BLaER1 treated with 17β-estradiol and CSF1 and Interleukin-3, amounts not matched to agents 10 nM and 100 nM (cell line): ENCODE results near the gene CPNE7.

Experiments
- H3K27ac ChIP-seq, 11 experiments: shearing (Covaris generic); formaldehyde crosslinking; 2 replicates each; pipeline ENCODE4 v1.8.1; 2022
- H3K27me3 ChIP-seq, 11 experiments: shearing (Covaris generic); formaldehyde crosslinking; 2 replicates each; pipeline ENCODE4 v1.8.1; 2022
- H3K36me3 ChIP-seq, 11 experiments: shearing (Covaris generic); formaldehyde crosslinking; 2 replicates each; pipeline ENCODE4 v1.8.1; 2022
- H3K4me1 ChIP-seq, 10 experiments: shearing (Covaris generic); formaldehyde crosslinking; 2 replicates each; pipeline ENCODE4 v1.8.1; 2022
- H3K4me2 ChIP-seq, 11 experiments: shearing (Covaris generic); formaldehyde crosslinking; 2 replicates each; pipeline ENCODE4 v1.8.1; 2022
- H3K4me3 ChIP-seq, 10 experiments: shearing (Covaris generic); formaldehyde crosslinking; 2 replicates each; pipeline ENCODE4 v1.8.1; 2022
- H3K9ac ChIP-seq, 11 experiments: shearing (Covaris generic); formaldehyde crosslinking; 2 replicates each; pipeline ENCODE4 v1.8.1; 2022
- H3K9me3 ChIP-seq, 11 experiments: shearing (Covaris generic); formaldehyde crosslinking; replicated peaks in 1 of 11; 2 replicates each; pipeline ENCODE4 v1.8.1; 2022
- H4K20me1 ChIP-seq, 11 experiments: shearing (Covaris generic); formaldehyde crosslinking; 2 replicates each; pipeline ENCODE4 v1.8.1; 2022
- Cebpa-rat ChIP-seq, 11 experiments: shearing (Covaris generic); IDR thresholded peaks; 2 replicates each; pipeline ENCODE4 v1.8.1; 2022

The CPNE7 gene

DNA sequence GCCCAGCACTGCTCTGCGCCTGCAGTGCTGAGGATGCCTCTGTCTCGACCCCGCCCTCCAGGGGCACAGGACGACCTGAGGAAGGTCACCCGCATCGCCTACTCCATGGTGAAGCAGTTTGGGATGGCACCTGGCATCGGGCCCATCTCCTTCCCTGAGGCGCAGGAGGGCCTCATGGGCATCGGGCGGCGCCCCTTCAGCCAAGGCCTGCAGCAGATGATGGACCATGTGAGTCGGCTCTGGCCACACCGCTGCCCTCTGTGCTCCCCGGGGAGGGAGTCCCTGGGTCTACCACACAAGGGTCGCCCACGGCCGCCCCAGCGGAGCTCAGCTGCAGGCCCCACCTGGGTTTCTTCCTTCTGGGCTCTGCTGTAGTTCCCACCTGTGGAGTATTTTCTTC is 21.8 kb upstream of the CPNE7 start:
- no peak overlapping the region for H3K27ac ChIP-seq

DNA sequence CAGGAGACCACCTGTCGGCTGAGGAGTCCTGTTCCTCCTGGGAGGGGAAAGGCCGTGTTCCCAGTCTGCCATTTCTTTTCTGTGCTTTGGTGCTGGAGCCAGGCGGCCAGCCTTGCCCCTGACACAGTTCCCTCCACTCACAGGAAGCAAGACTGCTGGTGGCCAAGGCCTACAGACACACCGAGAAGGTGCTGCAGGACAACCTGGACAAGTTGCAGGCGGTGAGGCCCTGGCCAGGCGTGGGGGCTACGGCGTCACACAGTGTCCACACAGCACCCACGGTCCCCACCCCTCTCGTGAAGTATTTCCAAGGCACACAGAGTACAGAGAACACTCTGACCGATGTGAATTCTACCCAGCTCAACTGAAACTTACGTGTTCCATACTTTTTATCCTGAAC is 21.2 kb upstream of the CPNE7 start:
- H3K27me3 ChIP-seq: no peaks in the 10 kb centered on the region
- peaks cover 59 to 78% (median 70%) of the 10 kb centered on the region in 11 experiments for H3K36me3 ChIP-seq
- TF ChIP-seq Cebpa-rat (IDR thresholded peaks at IDR 0.05): no peak
- H3K9ac ChIP-seq: no peak overlapping the region
- peaks cover 0 to 19% (median 6%) of the 10 kb centered on the region in 11 experiments; a peak in 12 of 22 replicates for H4K20me1 ChIP-seq
- H3K4me2 ChIP-seq: no peak overlapping the region
- no peak overlapping the region for H3K4me3 ChIP-seq
- no peak overlapping the region for H3K27ac ChIP-seq
- no peaks in the 10 kb centered on the region for H3K9me3 ChIP-seq
- peaks cover 43 to 51% (median 45%) of the 10 kb centered on the region in 10 experiments for H3K4me1 ChIP-seq

More for the DNA sequence above, 21.8 kb upstream of the CPNE7 start:
- H3K4me1 ChIP-seq: peaks cover 43 to 51% (median 45%) of the 10 kb centered on the region in 10 experiments
- H3K9ac ChIP-seq: peak overlapping the region in 1 of 11 experiments; percentile 5; a peak in 1 of 22 replicates
- H3K4me3 ChIP-seq: no peak overlapping the region
- TF ChIP-seq Cebpa-rat (IDR thresholded peaks at IDR 0.05): no peak
- no peak overlapping the region; a peak in 1 of 22 replicates for H3K4me2 ChIP-seq
- H3K27me3 ChIP-seq: no peaks in the 10 kb centered on the region
- no peaks in the 10 kb centered on the region for H3K9me3 ChIP-seq
- peaks cover 61 to 82% (median 72%) of the 10 kb centered on the region in 11 experiments for H3K36me3 ChIP-seq
- peaks cover 0 to 25% (median 12%) of the 10 kb centered on the region in 11 experiments; a peak in 16 of 22 replicates for H4K20me1 ChIP-seq

DNA sequence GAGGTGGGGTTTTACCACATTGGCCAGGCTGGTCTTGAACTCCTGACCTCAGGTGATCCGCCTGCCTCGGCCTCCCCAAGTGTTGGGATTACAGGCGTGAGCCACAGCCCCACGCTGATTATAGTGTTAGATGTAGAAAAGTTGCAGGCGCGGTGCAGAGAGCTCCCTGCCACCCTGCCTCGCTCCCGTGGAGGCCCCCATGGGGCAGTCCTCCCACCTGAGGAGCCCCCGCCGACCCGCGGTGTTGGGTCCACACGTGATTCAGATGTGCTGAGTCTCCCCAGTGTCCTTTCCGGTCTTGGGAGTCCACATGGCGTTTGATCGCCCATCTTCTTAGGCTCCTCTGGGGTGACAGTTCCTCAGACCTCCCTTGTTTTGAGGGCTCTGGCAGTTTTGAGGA is 20.3 kb upstream of the CPNE7 start:
- Histone ChIP-seq H3K4me2 (no peak overlapping the region; a peak in 1 of 22 replicates), H3K27ac (peak overlapping the region in 1 of 11 experiments; percentile 97; a peak in 2 of 22 replicates)

DNA sequence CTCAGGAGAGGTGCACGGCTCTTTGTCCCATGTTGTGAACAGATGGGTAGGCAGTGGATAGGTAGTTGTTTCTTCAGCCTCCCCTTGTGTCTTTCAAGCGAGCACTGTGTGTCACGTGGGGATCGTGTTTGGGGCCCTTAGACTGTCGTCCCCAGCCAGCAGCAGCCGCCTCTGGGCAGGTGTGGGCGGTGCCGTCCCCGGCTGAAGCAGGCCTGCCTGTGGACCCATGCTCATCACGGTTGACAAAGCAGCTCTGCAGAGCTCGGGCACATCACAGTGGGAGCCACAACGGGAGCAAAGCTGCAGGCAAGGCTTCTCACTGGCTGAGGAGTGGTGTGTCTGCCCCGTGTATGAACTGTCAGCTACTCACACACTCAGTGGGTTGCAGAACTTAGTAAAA is 19.8 kb upstream of the CPNE7 start:
- peak overlapping the region in 3 of 11 experiments; percentile 94 to 97 (median 95); a peak in 5 of 22 replicates for H3K27ac ChIP-seq
- TF ChIP-seq Cebpa-rat (IDR thresholded peaks at IDR 0.05): no peak
- H3K9me3 ChIP-seq: no peaks in the 10 kb centered on the region
- peaks cover 0 to 12% (median 1%) of the 10 kb centered on the region in 11 experiments; a peak in 15 of 22 replicates for H4K20me1 ChIP-seq
- H3K4me3 ChIP-seq: no peak overlapping the region
- H3K36me3 ChIP-seq: peaks cover 50 to 64% (median 56%) of the 10 kb centered on the region in 11 experiments
- H3K27me3 ChIP-seq: no peaks in the 10 kb centered on the region
- H3K4me1 ChIP-seq: peaks cover 36 to 48% (median 43%) of the 10 kb centered on the region in 10 experiments
- H3K4me2 ChIP-seq: peak overlapping the region in 6 of 11 experiments; percentile 64 to 97 (median 84); a peak in 9 of 22 replicates
- H3K9ac ChIP-seq: peak overlapping the region in 7 of 11 experiments; percentile 8 to 94 (median 54); a peak in 4 of 22 replicates

More for the DNA sequence above, 20.3 kb upstream of the CPNE7 start:
- TF ChIP-seq Cebpa-rat (IDR thresholded peaks at IDR 0.05): no peak
- Histone ChIP-seq H3K9me3 (no peaks in the 10 kb centered on the region), H3K4me1 (peaks cover 38 to 48% (median 43%) of the 10 kb centered on the region in 10 experiments), H3K4me3 (no peak overlapping the region), H3K27me3 (no peaks in the 10 kb centered on the region), H4K20me1 (peaks cover 0 to 11% (median 0%) of the 10 kb centered on the region in 11 experiments; a peak in 5 of 22 replicates), H3K36me3 (peaks cover 55 to 69% (median 61%) of the 10 kb centered on the region in 11 experiments), H3K9ac (0 out of 22 replicates have a peak overlapping the region, but pooled peaks of 4 of the 11 experiments have one; percentile 8 to 92 (median 32))

DNA sequence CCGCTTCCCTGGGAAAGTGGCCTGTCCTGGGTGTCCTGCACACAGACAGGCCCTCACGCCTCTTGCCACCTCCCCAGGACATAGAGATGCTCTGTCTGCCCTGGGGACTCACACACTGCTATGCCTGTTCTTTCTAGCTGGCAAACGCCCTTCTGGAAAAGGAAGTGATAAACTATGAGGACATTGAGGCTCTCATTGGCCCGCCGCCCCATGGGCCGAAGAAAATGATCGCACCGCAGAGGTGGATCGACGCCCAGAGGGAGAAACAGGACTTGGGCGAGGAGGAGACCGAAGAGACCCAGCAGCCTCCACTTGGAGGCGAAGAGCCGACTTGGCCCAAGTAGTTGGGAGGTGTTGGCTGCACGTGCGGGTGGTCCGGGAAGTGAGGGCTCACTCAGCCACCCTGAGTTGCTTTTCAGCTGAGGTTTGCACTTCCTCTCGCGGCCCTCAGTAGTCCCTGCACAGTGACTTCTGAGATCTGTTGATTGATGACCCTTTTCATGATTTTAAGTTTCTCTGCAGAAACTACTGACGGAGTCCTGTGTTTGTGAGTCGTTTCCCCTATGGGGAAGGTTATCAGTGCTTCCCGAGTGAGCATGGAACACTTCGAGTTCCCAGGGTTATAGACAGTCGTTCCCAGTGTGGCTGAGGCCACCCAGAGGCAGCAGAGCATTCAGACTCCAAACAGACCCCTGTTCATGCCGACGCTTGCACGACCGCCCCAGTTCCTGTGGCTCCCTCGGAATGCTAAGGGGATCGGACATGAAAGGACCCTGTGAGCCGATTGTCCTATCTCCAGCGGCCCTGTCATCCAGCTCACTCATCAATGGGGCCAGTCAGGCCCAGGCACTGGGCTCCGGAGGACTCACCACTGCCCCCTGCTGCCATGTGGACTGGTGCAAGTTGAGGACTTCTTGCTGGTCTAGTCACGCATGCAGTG is 18.5 kb upstream of the CPNE7 start:
- Histone ChIP-seq H3K27me3 (no peaks in the 10 kb centered on the region), H3K36me3 (peaks cover 48 to 63% (median 54%) of the 10 kb centered on the region in 11 experiments), H3K27ac (peak overlapping the region in 10 of 11 experiments; percentile 15 to 97 (median 84); a peak in 18 of 22 replicates), H4K20me1 (peaks cover 12 to 24% (median 14%) of the 10 kb centered on the region in 11 experiments; a peak in 21 of 22 replicates), H3K4me3 (peak overlapping the region in 2 of 10 experiments; percentile 8 to 17; a peak in 1 of 20 replicates), H3K9me3 (peaks cover 0 to 8% (median 0%) of the 10 kb centered on the region in 11 experiments; a peak in 2 of 22 replicates), H3K9ac (peak overlapping the region in 10 of 11 experiments; percentile 31 to 94 (median 59); a peak in 18 of 22 replicates), H3K4me2 (peak overlapping the region; percentile 61 to 97 (median 75)), H3K4me1 (peaks cover 39 to 50% (median 47%) of the 10 kb centered on the region in 10 experiments)
- no peak for TF ChIP-seq Cebpa-rat (IDR thresholded peaks at IDR 0.05)

DNA sequence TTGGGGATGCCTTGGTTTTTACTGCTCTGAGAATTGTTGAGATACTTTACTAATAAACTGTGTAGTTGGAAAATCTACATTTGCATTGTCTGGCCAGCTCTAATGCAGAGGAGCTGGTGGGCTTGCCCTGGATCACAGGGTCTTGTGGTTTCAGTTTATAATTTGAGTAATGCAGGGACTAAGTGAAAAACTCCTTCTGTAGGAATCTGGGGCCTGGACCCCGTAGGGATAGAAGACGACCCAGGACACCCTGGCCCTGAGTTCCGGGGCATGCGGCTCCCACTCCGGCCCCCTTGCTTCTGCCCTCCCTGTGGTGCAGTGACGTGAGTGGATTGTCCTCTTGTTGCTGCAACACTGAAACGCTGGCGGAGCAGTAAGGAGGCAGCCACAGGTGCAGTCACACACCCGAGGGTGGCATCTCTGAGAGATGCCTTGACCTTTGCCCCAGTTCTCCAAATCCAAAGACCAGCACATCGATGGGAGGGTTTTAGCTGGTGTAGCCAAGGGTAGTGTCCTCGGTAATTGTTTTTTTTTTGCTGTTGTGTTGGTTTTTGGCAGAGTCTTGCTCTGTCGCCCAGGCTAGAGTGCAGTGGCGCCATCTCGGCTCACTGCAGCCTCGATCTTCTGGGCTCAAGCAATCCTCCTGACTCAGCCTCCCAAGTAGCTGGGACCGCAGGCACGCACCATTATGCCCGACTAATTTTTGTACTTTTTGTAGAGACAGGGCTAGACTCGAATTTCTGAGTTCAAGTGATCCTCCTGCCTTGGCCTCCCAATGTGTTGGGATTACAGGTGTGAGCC is 17.7 kb upstream of the CPNE7 start:
- Histone ChIP-seq H3K36me3 (peaks cover 48 to 63% (median 55%) of the 10 kb centered on the region in 11 experiments), H4K20me1 (peaks cover 21 to 33% (median 22%) of the 10 kb centered on the region in 11 experiments; a peak in 21 of 22 replicates), H3K4me3 (no peak overlapping the region), H3K27ac (peak overlapping the region in 9 of 11 experiments; percentile 53 to 97 (median 95); a peak in 14 of 22 replicates), H3K4me2 (peak overlapping the region; percentile 61 to 97 (median 75)), H3K9me3 (peaks cover 0 to 8% (median 0%) of the 10 kb centered on the region in 11 experiments; a peak in 2 of 22 replicates), H3K4me1 (peaks cover 48 to 59% (median 56%) of the 10 kb centered on the region in 10 experiments), H3K27me3 (no peaks in the 10 kb centered on the region), H3K9ac (peak overlapping the region in 8 of 11 experiments; percentile 29 to 94 (median 62); a peak in 13 of 22 replicates)
- no peak for TF ChIP-seq Cebpa-rat (IDR thresholded peaks at IDR 0.05)

DNA sequence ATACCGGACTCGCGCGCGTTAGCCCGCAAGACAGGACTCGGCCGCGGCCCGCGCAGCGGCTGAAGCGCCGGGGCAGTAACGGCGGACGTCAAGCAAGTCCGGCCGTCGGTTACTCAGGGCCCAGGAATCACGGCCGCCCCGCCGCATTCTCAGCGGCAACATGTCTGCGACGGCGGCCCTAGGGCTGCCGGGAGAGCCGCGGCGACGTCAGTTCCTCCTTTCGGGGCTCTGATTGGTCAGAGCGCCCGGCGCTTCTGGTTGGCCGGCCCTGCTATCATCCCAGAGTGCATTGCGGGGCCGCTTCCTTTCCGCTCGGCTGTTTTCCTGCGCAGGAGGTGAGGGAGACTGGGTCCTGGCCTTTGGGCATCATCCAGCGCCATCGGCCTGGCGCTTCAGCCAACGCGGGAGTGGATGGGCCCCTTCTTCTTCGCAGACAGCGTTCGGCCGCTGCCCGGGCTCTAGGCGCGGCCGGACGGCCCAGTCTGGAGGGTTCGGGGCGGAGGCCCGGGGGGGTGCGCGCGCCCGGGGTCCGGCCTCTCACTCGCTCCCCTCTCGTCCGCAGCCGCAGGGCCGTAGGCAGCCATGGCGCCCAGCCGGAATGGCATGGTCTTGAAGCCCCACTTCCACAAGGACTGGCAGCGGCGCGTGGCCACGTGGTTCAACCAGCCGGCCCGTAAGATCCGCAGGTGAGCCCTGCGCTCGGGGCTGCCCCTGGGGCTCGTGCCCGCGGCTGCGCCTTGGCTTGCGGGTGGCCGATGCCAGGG is 15.0 kb upstream of the CPNE7 start, which contains the start of gene RPL13:
RPL13 (plus strand) TSS at position 305 of the 764 bp plus-strand sequence; CDS start at position 583, 278 bp downstream.
- H3K36me3 ChIP-seq: peaks cover 46 to 58% (median 50%) of the 10 kb centered on the region in 11 experiments
- peaks cover 48 to 60% (median 49%) of the 10 kb centered on the region in 11 experiments for H4K20me1 ChIP-seq
- H3K27ac ChIP-seq: peak within 1 kb of the TSS; percentile 86 to 98 (median 95)
- peak within 1 kb of the TSS; percentile 92 to 99 (median 97) for H3K4me2 ChIP-seq
- H3K9ac ChIP-seq: peak within 1 kb of the TSS; percentile 92 to 99 (median 96)
- H3K9me3 ChIP-seq: peaks cover 0 to 8% (median 0%) of the 10 kb centered on the region in 11 experiments; a peak in 2 of 22 replicates
- no peaks in the 10 kb centered on the region for H3K27me3 ChIP-seq
- peaks cover 74 to 83% (median 81%) of the 10 kb centered on the region in 10 experiments for H3K4me1 ChIP-seq
- peak within 1 kb of the TSS; percentile 80 to 99 (median 96) for H3K4me3 ChIP-seq
- TF ChIP-seq Cebpa-rat (IDR thresholded peaks at IDR 0.05): no peak
